CD8-positive, alpha-beta memory T cell (primary cell): ENCODE data around the gene PMF1. TPM values are rescaled to one million over a fixed set of nuclear protein-coding genes. Genes with fewer than 3 reads are reported as not detected.

ENCODE experiments used
- CTCF ChIA-PET: fragments of 350-600 bp; sonication (Branson Sonifier 250); formaldehyde crosslinking; loops from one replicate; lab custom pipeline; 2021; ENCODE audit warnings: antibody characterized with exemption; lab: Charles Lee
- POLR2A ChIA-PET: fragments of 350-600 bp; sonication (Branson Sonifier 250); formaldehyde crosslinking; loops from one replicate; lab custom pipeline; 2021; ENCODE audit warnings: antibody characterized with exemption; lab: Charles Lee
- DNase-seq, 5 donors: peaks; one replicate each; pipeline versions ENCODE4 v3.0.0 to v3.0.0-alpha.2; 2020 to 2022; ENCODE audit warnings: mixed read lengths in 1 of 5
- H3K27ac ChIP-seq: one replicate; pipeline ENCODE4 v1.7.0; 2013; ENCODE audit warnings: low read depth, mild to moderate bottlenecking, low read length, moderate library complexity
- H3K27me3 ChIP-seq: 2 replicates; pipeline ENCODE4 v1.7.0; 2013; ENCODE audit warnings: low read length, mild to moderate bottlenecking; ENCODE audit not compliant: insufficient read depth, poor library complexity, severe bottlenecking
- H3K36me3 ChIP-seq: 2 replicates; pipeline ENCODE4 v1.7.0; 2013; ENCODE audit warnings: mild to moderate bottlenecking, low read length, moderate library complexity; ENCODE audit not compliant: insufficient read depth
- H3K4me1 ChIP-seq: 2 replicates; pipeline ENCODE4 v1.7.0; 2013; ENCODE audit warnings: mild to moderate bottlenecking, low read length, moderate library complexity; ENCODE audit not compliant: insufficient read depth
- H3K4me3 ChIP-seq: 2 replicates; pipeline ENCODE4 v1.7.0; 2013; ENCODE audit warnings: mild to moderate bottlenecking, low read length
- H3K9me3 ChIP-seq: 2 replicates; pipeline ENCODE4 v1.7.0; 2013; ENCODE audit warnings: mild to moderate bottlenecking, low read length
- H3K27ac Mint-ChIP-seq, 8 donors: one replicate each; pipeline ENCODE4 v1.8.0; 2020 to 2021; ENCODE audit warnings: mixed read lengths in 8 of 8, mild to moderate bottlenecking in 6 of 8, inconsistent platforms in 3 of 8, moderate library complexity in 3 of 8
- H3K27me3 Mint-ChIP-seq, 2 donors: one replicate each; pipeline ENCODE4 v1.8.0; 2020 to 2021; ENCODE audit warnings: mixed read lengths in 2 of 2, mild to moderate bottlenecking in 1 of 2, moderate library complexity in 1 of 2
- H3K36me3 Mint-ChIP-seq, 3 donors: one replicate each; pipeline ENCODE4 v1.8.0; 2020 to 2021; ENCODE audit warnings: mixed read lengths in 3 of 3, inconsistent platforms in 1 of 3, mild to moderate bottlenecking in 1 of 3
- H3K4me1 Mint-ChIP-seq, 3 donors: one replicate each; pipeline ENCODE4 v1.8.0; 2020 to 2021; ENCODE audit warnings: mixed read lengths in 3 of 3, inconsistent platforms in 1 of 3, mild to moderate bottlenecking in 1 of 3
- H3K4me3 Mint-ChIP-seq, 7 donors: one replicate each; pipeline ENCODE4 v1.8.0; 2020 to 2021; ENCODE audit warnings: mixed read lengths in 7 of 7, mild to moderate bottlenecking in 6 of 7, moderate library complexity in 4 of 7, inconsistent platforms in 2 of 7
- H3K9me3 Mint-ChIP-seq, 5 donors: one replicate each; pipeline ENCODE4 v1.8.0; 2020 to 2022; ENCODE audit warnings: mixed read lengths in 5 of 5, mild to moderate bottlenecking in 3 of 5, moderate library complexity in 2 of 5, inconsistent platforms in 1 of 5
- polyA plus RNA-seq: library from polyadenylated mRNA; unstranded; fragments of 300-500 nt; fragmentation: Illumina TruSeq; gene quantifications from one replicate; pipeline ENCODE4 v1.2.3, GENCODE V29; 2021
- total RNA-seq, 2 experiments: library from RNA; stranded (reverse); gene quantifications; one replicate each; pipeline ENCODE4 v1.2.3, GENCODE V29; 2021

PMF1 gene
- total and polyA plus RNA-seq, 3 experiments from 2014 or later: 83.3 to 88.3 (median 85.9) TPM

DNA sequence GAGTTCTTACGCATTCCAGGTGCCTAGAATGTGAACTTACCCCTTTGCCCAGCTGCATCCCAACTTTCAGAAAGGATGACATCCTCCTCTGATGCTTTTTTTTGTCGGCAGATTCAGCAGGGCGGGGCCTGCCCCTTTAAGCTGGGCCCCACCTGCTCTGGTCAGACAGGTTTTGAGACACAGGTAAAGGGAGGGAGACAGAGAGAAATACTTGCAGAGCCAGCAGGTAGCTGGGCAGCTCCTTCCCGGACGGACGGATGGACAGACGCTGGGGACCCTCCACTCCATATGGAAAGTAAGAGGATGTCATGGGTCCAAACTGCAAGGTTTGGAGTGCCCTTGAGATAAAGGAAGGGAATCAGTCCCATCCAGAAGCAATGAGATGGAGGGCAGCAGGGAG is 71.3 kb downstream of the PMF1 start, which contains the start of gene TMEM79:
TMEM79 (plus strand) TSS at position 214 of the 400 bp plus-strand sequence. CDS start 902 bp downstream, outside the sequence.
- H3K36me3 ChIP-seq: no peaks in the 10 kb centered on the region
- Mint-ChIP-seq H3K27me3 (no peaks in the 10 kb centered on the region), H3K36me3 (peaks cover 0 to 29% (median 0%) of the 10 kb centered on the region in 3 donors), H3K4me1 (peaks cover 39 to 48% (median 41%) of the 10 kb centered on the region in 3 donors), H3K27ac (peak within 1 kb of the TSS; percentile 89 to 97 (median 94)), H3K9me3 (no peaks in the 10 kb centered on the region), H3K4me3 (peak within 1 kb of the TSS; percentile 91 to 97 (median 95))
- H3K9me3 ChIP-seq: no peaks in the 10 kb centered on the region
- H3K4me3 ChIP-seq: peak within 1 kb of the TSS; percentile 92
- ChIA-PET POLR2A (interaction anchor here (2.5 kb wide), 1 partner anchor 10 kb away, joined by 18 read pairs; the partner anchor contains the start of gene GLMP), CTCF (interaction anchor here (1.7 kb wide), 1 partner anchor 10 kb away, joined by 6 read pairs; no protein-coding TSS in a partner anchor)
- DNase-seq: no peak
- no peaks in the 10 kb centered on the region for H3K27me3 ChIP-seq
- peaks cover 29% of the 10 kb centered on the region for H3K4me1 ChIP-seq
- H3K27ac ChIP-seq: peak within 1 kb of the TSS; percentile 74

DNA sequence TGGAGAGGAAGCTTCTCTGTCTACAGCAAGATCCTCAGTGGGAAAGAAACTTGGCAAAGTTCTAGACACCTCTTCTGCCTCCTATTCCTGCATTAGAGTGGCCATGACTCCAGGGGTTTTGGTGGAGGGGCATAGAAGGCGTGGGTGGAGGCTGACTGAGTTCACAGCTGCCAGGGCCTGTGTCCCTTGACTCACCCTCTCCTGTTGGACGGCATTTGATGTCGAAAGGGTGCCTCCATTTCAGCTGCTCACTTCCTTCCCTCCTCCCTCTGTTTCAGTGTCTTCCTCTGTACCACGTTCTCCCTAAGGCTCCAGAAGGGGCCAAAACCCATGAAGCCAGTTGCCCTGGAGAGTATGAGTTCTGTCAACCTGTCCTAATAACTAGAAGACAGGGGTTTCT is 72.0 kb downstream of the PMF1 start:
- peak overlapping the region in 1 of 7 donors; percentile 63 for H3K4me3 Mint-ChIP-seq
- peak overlapping the region in 1 of 8 donors; percentile 96 for H3K27ac Mint-ChIP-seq
- peaks cover 39 to 47% (median 39%) of the 10 kb centered on the region in 3 donors for H3K4me1 Mint-ChIP-seq
- ChIA-PET CTCF (no interaction called here), POLR2A (no interaction called here)
- H3K4me1 ChIP-seq: peaks cover 29% of the 10 kb centered on the region
- H3K4me3 ChIP-seq: no peak overlapping the region
- no peak overlapping the region for H3K27ac ChIP-seq
- peaks cover 0 to 29% (median 3%) of the 10 kb centered on the region in 3 donors for H3K36me3 Mint-ChIP-seq
- H3K9me3 ChIP-seq: no peaks in the 10 kb centered on the region
- H3K27me3 Mint-ChIP-seq: no peaks in the 10 kb centered on the region
- no peaks in the 10 kb centered on the region for H3K36me3 ChIP-seq
- H3K27me3 ChIP-seq: no peaks in the 10 kb centered on the region
- H3K9me3 Mint-ChIP-seq: no peaks in the 10 kb centered on the region
- no peak for DNase-seq

DNA sequence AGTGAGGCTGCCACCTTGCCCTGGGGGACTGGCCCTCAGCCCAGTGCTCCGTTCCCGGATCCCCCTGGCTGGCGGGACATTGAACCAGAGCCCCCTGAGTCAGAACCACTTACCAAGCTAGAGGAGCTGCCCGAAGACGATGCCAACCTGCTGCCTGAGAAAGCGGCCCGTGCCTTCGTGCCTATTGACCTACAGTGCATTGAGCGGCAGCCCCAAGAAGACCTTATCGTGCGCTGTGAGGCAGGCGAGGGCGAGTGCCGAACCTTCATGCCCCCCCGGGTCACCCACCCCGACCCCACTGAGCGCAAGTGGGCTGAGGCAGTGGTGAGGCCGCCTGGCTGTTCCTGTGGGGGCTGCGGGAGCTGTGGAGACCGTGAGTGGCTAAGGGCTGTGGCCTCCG is 72.6 kb downstream of the PMF1 start:
- ChIA-PET POLR2A (no interaction called here), CTCF (no interaction called here)
- H3K27me3 ChIP-seq: no peaks in the 10 kb centered on the region
- H3K4me1 Mint-ChIP-seq: peaks cover 33 to 40% (median 35%) of the 10 kb centered on the region in 3 donors
- no peaks in the 10 kb centered on the region for H3K27me3 Mint-ChIP-seq
- no peak overlapping the region for H3K27ac Mint-ChIP-seq
- no peak overlapping the region for H3K4me3 ChIP-seq
- no peaks in the 10 kb centered on the region for H3K9me3 ChIP-seq
- peaks cover 4 to 30% (median 7%) of the 10 kb centered on the region in 3 donors for H3K36me3 Mint-ChIP-seq
- H3K27ac ChIP-seq: no peak overlapping the region
- H3K9me3 Mint-ChIP-seq: no peaks in the 10 kb centered on the region
- H3K4me3 Mint-ChIP-seq: no peak overlapping the region
- H3K36me3 ChIP-seq: no peaks in the 10 kb centered on the region
- peaks cover 29% of the 10 kb centered on the region for H3K4me1 ChIP-seq
- no peak for DNase-seq

GRCh38 chr1:156286061-156286460 is 73.3 kb downstream of the PMF1 start:
- H3K27me3 Mint-ChIP-seq: no peaks in the 10 kb centered on the region
- POLR2A ChIA-PET: no interaction called here
- Histone ChIP-seq H3K4me1 (peaks cover 25% of the 10 kb centered on the region), H3K27ac (no peak overlapping the region), H3K9me3 (no peaks in the 10 kb centered on the region), H3K36me3 (no peaks in the 10 kb centered on the region), H3K27me3 (no peaks in the 10 kb centered on the region), H3K4me3 (no peak overlapping the region)
- no peaks in the 10 kb centered on the region for H3K9me3 Mint-ChIP-seq
- CTCF ChIA-PET: no interaction called here
- peak overlapping the region in 2 of 7 donors; percentile 28 to 44 for H3K4me3 Mint-ChIP-seq
- peaks cover 4 to 32% (median 7%) of the 10 kb centered on the region in 3 donors for H3K36me3 Mint-ChIP-seq
- no peak for DNase-seq
- peak overlapping the region in 1 of 8 donors; percentile 56 for H3K27ac Mint-ChIP-seq
- H3K4me1 Mint-ChIP-seq: peaks cover 27 to 34% (median 29%) of the 10 kb centered on the region in 3 donors

Other genes starting within 250 kb of the PMF1 start
- gene ARHGEF2, start 234.5 kb upstream of the PMF1 start, total RNA-seq: 100 to 1,000 TPM; 168 to 176 TPM
- gene ARHGEF2, start 234.5 kb upstream of the PMF1 start, polyA plus RNA-seq: 18.8 TPM
- 100 to 1,000 TPM; 187 to 190 TPM for gene SSR2, start 192.1 kb upstream of the PMF1 start, total RNA-seq
- 380 TPM for gene SSR2, start 192.1 kb upstream of the PMF1 start, polyA plus RNA-seq
- 10 to 100 TPM; 59.4 to 61.9 TPM for gene UBQLN4, start 159.2 kb upstream of the PMF1 start, total RNA-seq
- gene UBQLN4, start 159.2 kb upstream of the PMF1 start, polyA plus RNA-seq: 15.6 TPM
- 10 to 100 TPM; 61.9 to 67.4 TPM for gene LAMTOR2, start 158.2 kb upstream of the PMF1 start, total RNA-seq
- 134 TPM for gene LAMTOR2, start 158.2 kb upstream of the PMF1 start, polyA plus RNA-seq
- not detected for gene RAB25, start 151.8 kb upstream of the PMF1 start, total RNA-seq
- gene RAB25, start 151.8 kb upstream of the PMF1 start, polyA plus RNA-seq: 0.76 TPM
- 1 to 10 TPM in 1 of 2 experiments, under 1 TPM in 1; 0.24 to 1.0 TPM for gene MEX3A, start 130.5 kb upstream of the PMF1 start, total RNA-seq
- not detected for gene MEX3A, start 130.5 kb upstream of the PMF1 start, polyA plus RNA-seq
- 100 to 1,000 TPM; 325 to 335 TPM for gene LMNA, start 98.3 kb upstream of the PMF1 start, total RNA-seq
- 13.9 TPM for gene LMNA, start 98.3 kb upstream of the PMF1 start, polyA plus RNA-seq
- gene SEMA4A, start 59.4 kb upstream of the PMF1 start, total RNA-seq: 10 to 100 TPM; 21.6 to 23.0 TPM
- 10.7 TPM for gene SEMA4A, start 59.4 kb upstream of the PMF1 start, polyA plus RNA-seq
- gene SLC25A44, start 18.9 kb upstream of the PMF1 start, total RNA-seq: 10 to 100 TPM; 30.8 to 32.4 TPM
- 21.4 TPM for gene SLC25A44, start 18.9 kb upstream of the PMF1 start, polyA plus RNA-seq
- 1 to 10 TPM in 1 of 2 experiments, under 1 TPM in 1; 0.97 to 1.5 TPM for gene BGLAP, start 29.2 kb downstream of the PMF1 start, total RNA-seq
- gene BGLAP, start 29.2 kb downstream of the PMF1 start, polyA plus RNA-seq: not detected
- 1 to 10 TPM; 1.9 TPM for gene PAQR6, start 35.0 kb downstream of the PMF1 start, total RNA-seq
- gene PAQR6, start 35.0 kb downstream of the PMF1 start, polyA plus RNA-seq: 0.53 TPM
- gene SMG5, start 69.8 kb downstream of the PMF1 start, total RNA-seq: 100 to 1,000 TPM; 110 to 117 TPM
- gene SMG5, start 69.8 kb downstream of the PMF1 start, polyA plus RNA-seq: 27.3 TPM
- gene TMEM79, start 71.3 kb downstream of the PMF1 start, total RNA-seq: 10 to 100 TPM; 10.8 to 11.2 TPM
- gene TMEM79, start 71.3 kb downstream of the PMF1 start, polyA plus RNA-seq: 5.6 TPM
- gene GLMP, start 82.7 kb downstream of the PMF1 start, total RNA-seq: 10 to 100 TPM; 19.5 to 20.9 TPM
- 18.9 TPM for gene GLMP, start 82.7 kb downstream of the PMF1 start, polyA plus RNA-seq
- under 1 TPM in 1 of 2 experiments, not detected in 1; 0.35 TPM for gene VHLL, start 86.3 kb downstream of the PMF1 start, total RNA-seq
- not detected for gene VHLL, start 86.3 kb downstream of the PMF1 start, polyA plus RNA-seq
- gene CCT3, start 125.3 kb downstream of the PMF1 start, total RNA-seq: 100 to 1,000 TPM; 526 to 528 TPM
- 199 TPM for gene CCT3, start 125.3 kb downstream of the PMF1 start, polyA plus RNA-seq
- gene TSACC, start 125.5 kb downstream of the PMF1 start, total RNA-seq: under 1 TPM in 1 of 2 experiments, not detected in 1; 0.53 TPM
- gene TSACC, start 125.5 kb downstream of the PMF1 start, polyA plus RNA-seq: 0.84 TPM
- gene RHBG, start 156.2 kb downstream of the PMF1 start, total RNA-seq: not detected
- not detected for gene RHBG, start 156.2 kb downstream of the PMF1 start, polyA plus RNA-seq